Choroid plexus epithelial cell (primary cell): ENCODE results near the gene SHC1.

Experiments used
- DNase-seq: peaks from one replicate; pipeline ENCODE4 v3.0.0-alpha.2; 2010; ENCODE audit warnings: low read depth
- H3K4me3 ChIP-seq: 2 replicates; pipeline ENCODE4 v1.5.1; 2011; ENCODE audit warnings: low read depth, mild to moderate bottlenecking, control low read depth, low read length, moderate library complexity
- TF ChIP-seq, protein P1 (sequence below): conservative IDR thresholded peaks from 2 replicates; pipeline ENCODE4 v1.5.1; 2011; ENCODE audit warnings: low read depth, mild to moderate bottlenecking, control low read depth, inconsistent platforms, low read length, moderate library complexity

The SHC1 gene

DNA sequence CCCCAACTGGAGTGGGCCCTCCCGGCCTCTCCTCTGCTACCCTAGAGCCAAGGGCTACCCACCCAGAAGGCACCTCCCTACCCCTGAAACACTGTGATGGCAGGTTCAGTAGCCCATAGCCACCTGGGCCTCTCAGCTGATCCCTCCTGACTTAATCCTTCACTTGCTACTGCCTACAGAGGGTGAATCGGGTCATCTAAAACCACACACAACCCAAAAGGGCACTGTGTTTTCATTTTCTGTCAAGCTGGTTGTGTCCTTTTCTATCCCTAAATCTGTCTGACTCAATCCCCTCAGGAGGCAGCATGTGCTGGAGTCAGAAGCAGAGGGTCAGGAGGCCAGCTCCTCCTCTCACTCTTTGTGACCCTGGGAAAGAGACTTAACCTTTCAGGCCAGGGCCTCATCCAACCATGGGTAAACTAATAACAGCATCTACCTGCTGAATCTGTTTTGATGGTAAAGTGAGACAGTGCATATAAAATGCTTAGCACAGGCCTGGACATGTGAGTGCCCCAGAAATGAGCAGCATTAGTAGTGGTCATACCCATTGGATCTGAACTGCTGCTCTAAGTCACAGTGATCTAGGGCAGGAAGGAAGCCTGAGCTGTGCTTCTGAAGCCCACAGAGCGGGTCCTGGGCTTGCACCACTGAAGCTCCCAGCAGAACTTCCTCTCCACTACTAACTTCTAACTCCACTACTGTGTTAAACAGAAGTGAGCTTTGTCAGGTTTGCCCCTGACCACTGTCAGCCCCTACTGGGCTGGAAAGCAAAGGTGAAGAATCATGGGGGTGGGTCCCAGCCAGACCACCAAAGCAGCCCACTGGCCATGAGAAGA, 45.0 kb downstream of the SHC1 start:
- H3K4me3 ChIP-seq: no peak overlapping the region
- TF ChIP-seq, protein P1, sequence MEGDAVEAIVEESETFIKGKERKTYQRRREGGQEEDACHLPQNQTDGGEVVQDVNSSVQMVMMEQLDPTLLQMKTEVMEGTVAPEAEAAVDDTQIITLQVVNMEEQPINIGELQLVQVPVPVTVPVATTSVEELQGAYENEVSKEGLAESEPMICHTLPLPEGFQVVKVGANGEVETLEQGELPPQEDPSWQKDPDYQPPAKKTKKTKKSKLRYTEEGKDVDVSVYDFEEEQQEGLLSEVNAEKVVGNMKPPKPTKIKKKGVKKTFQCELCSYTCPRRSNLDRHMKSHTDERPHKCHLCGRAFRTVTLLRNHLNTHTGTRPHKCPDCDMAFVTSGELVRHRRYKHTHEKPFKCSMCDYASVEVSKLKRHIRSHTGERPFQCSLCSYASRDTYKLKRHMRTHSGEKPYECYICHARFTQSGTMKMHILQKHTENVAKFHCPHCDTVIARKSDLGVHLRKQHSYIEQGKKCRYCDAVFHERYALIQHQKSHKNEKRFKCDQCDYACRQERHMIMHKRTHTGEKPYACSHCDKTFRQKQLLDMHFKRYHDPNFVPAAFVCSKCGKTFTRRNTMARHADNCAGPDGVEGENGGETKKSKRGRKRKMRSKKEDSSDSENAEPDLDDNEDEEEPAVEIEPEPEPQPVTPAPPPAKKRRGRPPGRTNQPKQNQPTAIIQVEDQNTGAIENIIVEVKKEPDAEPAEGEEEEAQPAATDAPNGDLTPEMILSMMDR: no peak
- DNase-seq: no peak

DNA sequence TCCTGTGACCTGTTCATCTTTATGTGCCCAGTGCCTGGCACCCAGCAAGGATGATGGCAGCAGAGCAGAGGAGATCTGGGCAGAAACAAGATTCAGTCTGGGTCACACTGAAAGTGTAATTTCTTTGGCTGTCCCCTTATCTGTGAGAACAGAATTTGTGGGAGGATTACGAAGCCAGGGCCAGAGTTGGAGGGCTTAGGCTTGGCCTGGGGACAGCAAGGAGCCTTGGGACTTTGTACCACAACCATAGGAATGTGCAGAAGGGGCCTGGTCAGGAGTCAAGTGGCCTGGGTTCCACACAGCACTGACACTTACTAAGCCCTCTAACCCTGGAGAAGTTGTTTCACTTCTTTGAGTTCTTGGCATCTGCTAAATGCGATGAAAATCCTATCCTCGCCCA, 46.9 kb downstream of the SHC1 start:
- TF ChIP-seq, protein P1: no peak
- no peak for DNase-seq
- no peak overlapping the region for H3K4me3 ChIP-seq

DNA sequence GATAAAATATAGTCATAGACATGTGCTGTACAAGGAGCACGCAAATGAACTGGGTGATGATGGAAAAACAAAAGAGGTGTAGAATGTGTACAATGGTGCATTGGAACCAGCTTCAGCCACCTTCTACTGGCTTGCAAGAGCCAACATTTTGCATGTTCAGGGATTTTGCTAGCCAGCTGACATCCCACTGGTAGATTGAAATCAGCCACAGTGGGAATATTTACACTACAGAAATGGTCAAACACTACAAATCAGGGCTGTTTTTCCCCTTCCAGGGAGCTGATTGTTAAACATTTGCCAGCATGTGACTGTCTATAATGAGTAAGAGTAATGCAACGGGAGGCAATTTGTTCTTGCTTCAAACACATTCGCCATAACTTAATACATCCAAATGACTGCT, 57.3 kb downstream of the SHC1 start:
- H3K4me3 ChIP-seq: no peak overlapping the region
- DNase-seq: no peak
- TF ChIP-seq, protein P1: no peak

DNA sequence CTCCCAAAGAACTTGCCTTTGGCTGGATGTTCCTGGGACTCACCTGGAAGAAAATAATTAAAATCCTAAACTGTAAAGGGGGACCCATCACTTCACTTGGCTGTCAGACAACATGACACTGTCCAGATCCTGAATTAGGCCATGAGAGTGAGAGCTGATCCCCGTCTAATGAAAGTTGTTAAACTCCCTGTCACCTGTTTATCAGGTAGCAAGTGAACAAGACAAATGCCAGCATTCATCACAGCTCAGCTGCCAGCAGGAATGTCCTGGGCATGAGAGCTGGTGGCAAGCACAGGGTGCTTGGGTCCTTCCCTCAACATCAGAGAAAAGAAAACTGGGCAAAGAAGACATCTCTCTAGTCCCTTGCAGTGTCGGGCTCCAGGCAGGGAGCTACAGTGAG, 57.8 kb downstream of the SHC1 start:
- TF ChIP-seq, protein P1: no peak
- DNase-seq: no peak
- no peak overlapping the region for H3K4me3 ChIP-seq
